Lung (tissue), 12 donors: ENCODE measurements around the gene SLC36A1. TPM values are rescaled to one million over a fixed set of nuclear protein-coding genes. Genes with fewer than 3 reads are reported as not detected.

ENCODE experiments used
- ATAC-seq: fragments of 200-7000 bp; cut with Tn5 transposase; one replicate; pipeline ENCODE4 v1.9.1; 2020; ENCODE audit warnings: moderate number of reproducible peaks; ENCODE audit not compliant: insufficient read depth, low FRiP score
- DNase-seq, 3 donors: peaks; one replicate each; pipeline ENCODE4 v3.0.0-alpha.2; 2013 to 2017
- H3K27ac ChIP-seq, 2 donors: one replicate each; pipeline ENCODE4 v1.5.1; 2013; ENCODE audit warnings: mild to moderate bottlenecking in 2 of 2, moderate library complexity in 2 of 2, control low read depth in 1 of 2, inconsistent platforms in 1 of 2, low read depth in 1 of 2, low read length in 1 of 2
- H3K27me3 ChIP-seq, 3 donors: one replicate each; pipeline ENCODE4 v1.5.1; 2013; ENCODE audit warnings: low read length in 2 of 3; ENCODE audit not compliant: control insufficient read depth in 3 of 3, insufficient read depth in 3 of 3
- H3K36me3 ChIP-seq, 4 donors: one replicate each; pipeline ENCODE4 v1.5.1; 2013; ENCODE audit warnings: low read length in 4 of 4, mild to moderate bottlenecking in 1 of 4, moderate library complexity in 1 of 4; ENCODE audit not compliant: control insufficient read depth in 4 of 4, insufficient read depth in 4 of 4
- H3K4me1 ChIP-seq, 5 donors: one replicate each; pipeline ENCODE4 v1.5.1; 2013; ENCODE audit warnings: low read length in 5 of 5, mild to moderate bottlenecking in 2 of 5, moderate library complexity in 1 of 5; ENCODE audit not compliant: control insufficient read depth in 5 of 5, insufficient read depth in 5 of 5
- H3K4me3 ChIP-seq: one replicate; pipeline ENCODE4 v1.5.1; 2013; ENCODE audit warnings: mild to moderate bottlenecking, control low read depth, moderate library complexity
- H3K9ac ChIP-seq, 2 donors: one replicate each; pipeline ENCODE4 v1.5.1; 2013; ENCODE audit warnings: low read length in 2 of 2, control low read depth in 1 of 2; ENCODE audit not compliant: insufficient read depth in 1 of 2
- H3K9me3 ChIP-seq, 4 donors: one replicate each; pipeline ENCODE4 v1.5.1; 2013; ENCODE audit warnings: low read length in 3 of 4, mild to moderate bottlenecking in 1 of 4, moderate library complexity in 1 of 4; ENCODE audit not compliant: control insufficient read depth in 4 of 4, insufficient read depth in 3 of 4
- CTCF ChIP-seq: IDR thresholded peaks from 2 replicates; pipeline ENCODE4 v1.5.1; 2012; ENCODE audit warnings: mild to moderate bottlenecking; ENCODE audit errors: control extremely low read depth, extremely low read depth
- WGBS, 2 donors: extraction: QIAGEN DNeasy Blood & Tissue Kit; methylation state at CpG; one replicate each; pipeline ENCODE4 v1.1.7; 2013; 5-methylcytosine and 5-hydroxymethylcytosine counted together
- polyA plus RNA-seq, 2 donors: library from polyadenylated mRNA; stranded (reverse); fragments of 200-250 nt; gene quantifications; one replicate each; pipeline ENCODE4 v1.2.1, GENCODE V29; 2013
- total RNA-seq, 2 donors: library from RNA; depleted of rRNA in 1 of 2; stranded (reverse); fragments of >200 nt in 1 of 2; gene quantifications; one replicate each; pipeline ENCODE4 v1.2.1, GENCODE V29; 2014 to 2021
- donor health status: control.
- donor health status: control.
- donor health status: Bipolar disorder and iron deficiency.
- donor health status: healthy.
- donor health status: DM: yes; HTN: yes; CAD: no.

SLC36A1 gene
- total and polyA plus RNA-seq, 4 donors = 2.0 to 22.0 (median 9.9) TPM

GRCh38 chr5:151454166-151454565 lies 6.8 kb downstream of the SLC36A1 start:
- DNase-seq = no peak
- 90 to 95% methylated on average over 2 of the region's 2 CpGs for WGBS, 2 donors
- no peak for TF ChIP-seq CTCF
- H3K4me1 ChIP-seq = no peaks in the 10 kb centered on the region
- H3K36me3 ChIP-seq = no peaks in the 10 kb centered on the region
- H3K4me3 ChIP-seq = no peak overlapping the region
- peaks cover 0 to 1% (median 0%) of the 10 kb centered on the region in 3 donors for H3K27me3 ChIP-seq
- no peaks in the 10 kb centered on the region for H3K9me3 ChIP-seq
- H3K27ac ChIP-seq = no peak overlapping the region
- ATAC-seq = no peak
- H3K9ac ChIP-seq = no peak overlapping the region

GRCh38 chr5:151454889-151455288 lies 7.5 kb downstream of the SLC36A1 start:
- DNase-seq (no peak), ATAC-seq (no peak)
- WGBS, 2 donors = 91 to 96% methylated on average over 3 of the region's 3 CpGs
- H3K4me3 ChIP-seq = no peak overlapping the region
- no peak overlapping the region for H3K27ac ChIP-seq
- H3K9ac ChIP-seq = no peak overlapping the region
- H3K9me3 ChIP-seq = no peaks in the 10 kb centered on the region
- H3K4me1 ChIP-seq = no peaks in the 10 kb centered on the region
- H3K27me3 ChIP-seq = no peaks in the 10 kb centered on the region
- no peaks in the 10 kb centered on the region for H3K36me3 ChIP-seq
- TF ChIP-seq CTCF = no peak

GRCh38 chr5:151456321-151456940 lies 9.0 kb downstream of the SLC36A1 start:
- 76 to 82% methylated on average over 10 of the region's 10 CpGs for WGBS, 2 donors
- Histone ChIP-seq H3K4me1 (no peaks in the 10 kb centered on the region), H3K27me3 (no peaks in the 10 kb centered on the region), H3K9ac (no peak overlapping the region), H3K9me3 (no peaks in the 10 kb centered on the region), H3K4me3 (no peak overlapping the region), H3K36me3 (no peaks in the 10 kb centered on the region), H3K27ac (no peak overlapping the region)
- ATAC-seq = no peak
- DNase-seq = no peak
- no peak for TF ChIP-seq CTCF

GRCh38 chr5:151458314-151458713 lies 10.9 kb downstream of the SLC36A1 start:
- Histone ChIP-seq H3K4me3 (no peak overlapping the region), H3K9me3 (no peaks in the 10 kb centered on the region), H3K27me3 (no peaks in the 10 kb centered on the region), H3K36me3 (no peaks in the 10 kb centered on the region), H3K27ac (no peak overlapping the region), H3K9ac (no peak overlapping the region), H3K4me1 (no peaks in the 10 kb centered on the region)
- DNase-seq = no peak
- ATAC-seq = no peak
- WGBS, 2 donors = 73 to 81% methylated on average over 5 of the region's 5 CpGs
- TF ChIP-seq CTCF = no peak
